Panc1 (cell line): Measurements from ENCODE around the gene CACNA1I. TPM values are rescaled to one million over a fixed set of nuclear protein-coding genes. Genes with fewer than 3 reads are reported as not detected.

Experiments used
- ATAC-seq: fragments of 200-7000 bp; cut with Tn5 transposase; 2 replicates; pipeline ENCODE4 v1.9.1; 2020; ENCODE audit warnings: mild to moderate bottlenecking, moderate library complexity
- BruUV-seq: library from RNA; stranded (reverse); fragments of 400-500 nt; replicated peaks from 2 replicates; lab custom pipeline; 2021; lab: Mats Ljungman, UMichigan
- CTCF ChIA-PET: fragments of 300-600 bp; sonication (Branson Sonifier 250); formaldehyde crosslinking; loops from one replicate; lab custom pipeline; 2022; ENCODE audit warnings: antibody characterized with exemption; lab: Charles Lee
- POLR2A ChIA-PET: fragments of 300-600 bp; sonication (Branson Sonifier 250); formaldehyde crosslinking; loops from one replicate; lab custom pipeline; 2022; ENCODE audit warnings: antibody characterized with exemption; lab: Charles Lee
- DNase-seq: peaks from one replicate; pipeline ENCODE4 v3.0.0-alpha.2; 2010; ENCODE audit warnings: low read depth, low spot score
- H3K27ac ChIP-seq: 2 replicates; pipeline ENCODE4 v1.5.1; 2011; ENCODE audit warnings: mild to moderate bottlenecking, low read length, inconsistent platforms
- H3K27me3 ChIP-seq: fragments of 200-500 bp; sonication (Bioruptor generic); 2 replicates; pipeline ENCODE4 v1.6.0; 2014; ENCODE audit warnings: low read length, inconsistent platforms; ENCODE audit not compliant: control insufficient read depth, insufficient read depth
- H3K36me3 ChIP-seq: fragments of 200-500 bp; sonication (Bioruptor generic); 2 replicates; pipeline ENCODE4 v1.5.1; 2014; ENCODE audit warnings: inconsistent platforms, mild to moderate bottlenecking, low read length, moderate library complexity; ENCODE audit not compliant: control insufficient read depth, insufficient read depth
- H3K4me1 ChIP-seq: 2 replicates; pipeline ENCODE4 v1.5.1; 2011; ENCODE audit warnings: inconsistent platforms, mild to moderate bottlenecking, low read length, moderate library complexity; ENCODE audit not compliant: control insufficient read depth, insufficient read depth
- H3K4me3 ChIP-seq, 2 experiments: 2 replicates each; pipeline ENCODE4 v1.5.1; 2011 to 2012; ENCODE audit warnings: low read depth in 2 of 2, low read length in 2 of 2, mild to moderate bottlenecking in 2 of 2, inconsistent platforms in 1 of 2, moderate library complexity in 1 of 2
- H3K9me3 ChIP-seq: fragments of 200-500 bp; sonication (Bioruptor generic); 2 replicates; pipeline ENCODE4 v1.5.1; 2014; ENCODE audit warnings: low read depth, mild to moderate bottlenecking, inconsistent platforms, low read length, moderate library complexity; ENCODE audit not compliant: control insufficient read depth, insufficient read depth
- POLR2AphosphoS5 ChIP-seq: IDR thresholded peaks from 2 replicates; pipeline ENCODE4 v1.6.1; 2012; ENCODE audit warnings: mild to moderate bottlenecking, low read depth, low read length, moderate library complexity
- SIN3A ChIP-seq: IDR thresholded peaks from 2 replicates; pipeline ENCODE4 v1.6.1; 2012; ENCODE audit warnings: low read depth, mild to moderate bottlenecking, low read length, moderate library complexity, borderline replicate concordance; ENCODE audit not compliant: insufficient read depth
- TCF7L2 ChIP-seq: IDR thresholded peaks from 2 replicates; pipeline ENCODE4 v1.6.1; 2011; ENCODE audit warnings: mild to moderate bottlenecking, low read depth, low read length, inconsistent platforms
- in situ Hi-C: cut with HindIII; loops from 2 replicates; pipeline ENCODE4 v1.10.0; 2016; ENCODE audit warnings: low sequenced_read_pairs, low pct_unique_long_range_greater_than_20kb
- intact Hi-C: fragments of 100-400 bp; cut with micrococcal nuclease; formaldehyde crosslinking; loops from one replicate; pipeline ENCODE4 v1.10.0; 2022; ENCODE audit not compliant: unreplicated experiment
- total RNA-seq: library from RNA; stranded (reverse); gene quantifications from one replicate; pipeline ENCODE4 v1.2.1, GENCODE V29; 2021; ENCODE audit not compliant: unreplicated experiment
- TF ChIP-seq, protein P1 (sequence below): fragments of 450-650 bp; IDR thresholded peaks from 2 replicates; pipeline ENCODE4 v1.5.1; 2017; ENCODE audit warnings: mild to moderate bottlenecking
- TF ChIP-seq, protein P2 (sequence below), 2 experiments: IDR thresholded peaks; 2 replicates each; pipeline ENCODE4 v1.6.1; 2011 to 2012; ENCODE audit warnings: low read depth in 2 of 2, control low read depth in 1 of 2, low read length in 1 of 2, mild to moderate bottlenecking in 1 of 2, moderate library complexity in 1 of 2; ENCODE audit not compliant: insufficient read depth in 1 of 2

Gene CACNA1I
- total RNA-seq, 1 experiment from 2014 or later = 0.23 TPM

DNA sequence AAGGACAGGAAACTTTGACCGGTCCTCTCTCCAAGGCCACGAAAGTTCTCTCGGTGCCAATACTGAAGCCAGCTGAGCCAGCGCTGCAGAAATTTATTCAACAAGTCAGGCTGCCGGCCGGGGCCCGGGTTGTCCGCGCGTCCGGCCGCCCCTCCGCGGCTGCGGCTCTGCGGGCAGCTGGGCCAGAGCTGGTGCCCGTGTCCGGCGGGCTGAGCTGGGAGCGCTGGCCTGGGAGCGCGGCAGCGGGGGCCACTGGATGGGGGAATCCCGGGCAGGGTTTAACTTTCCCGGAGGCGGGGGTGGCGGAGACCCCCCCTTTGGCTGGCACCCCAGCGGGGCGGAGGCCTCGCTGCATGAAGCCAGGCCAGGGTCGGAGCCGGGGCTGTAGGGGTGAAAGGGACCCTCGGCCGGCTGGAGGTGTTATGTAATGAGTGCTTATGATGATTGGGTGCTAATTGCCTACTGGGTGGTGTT is 12.3 kb upstream of the CACNA1I start:
- no peak for ATAC-seq
- no peaks in the 10 kb centered on the region for H3K9me3 ChIP-seq
- ChIA-PET CTCF (interaction anchor here (0.6 to 0.7 kb wide), 4 partner anchors 17 to 845 kb away, joined by 3 to 6 read pairs (median 4); no protein-coding TSS in a partner anchor), POLR2A (no interaction called here)
- no peaks in the 10 kb centered on the region for H3K27me3 ChIP-seq
- peaks cover 4% of the 10 kb centered on the region for H3K4me1 ChIP-seq
- no peak for DNase-seq
- BruUV-seq = no TSS peak
- no peaks in the 10 kb centered on the region for H3K36me3 ChIP-seq
- in situ Hi-C loops (no loop called here), intact Hi-C loops (no loop called here)
- no peak overlapping the region for H3K4me3 ChIP-seq
- TF ChIP-seq SIN3A (no peak), POLR2AphosphoS5 (no peak), TCF7L2 (no peak)
- TF ChIP-seq, protein P1, sequence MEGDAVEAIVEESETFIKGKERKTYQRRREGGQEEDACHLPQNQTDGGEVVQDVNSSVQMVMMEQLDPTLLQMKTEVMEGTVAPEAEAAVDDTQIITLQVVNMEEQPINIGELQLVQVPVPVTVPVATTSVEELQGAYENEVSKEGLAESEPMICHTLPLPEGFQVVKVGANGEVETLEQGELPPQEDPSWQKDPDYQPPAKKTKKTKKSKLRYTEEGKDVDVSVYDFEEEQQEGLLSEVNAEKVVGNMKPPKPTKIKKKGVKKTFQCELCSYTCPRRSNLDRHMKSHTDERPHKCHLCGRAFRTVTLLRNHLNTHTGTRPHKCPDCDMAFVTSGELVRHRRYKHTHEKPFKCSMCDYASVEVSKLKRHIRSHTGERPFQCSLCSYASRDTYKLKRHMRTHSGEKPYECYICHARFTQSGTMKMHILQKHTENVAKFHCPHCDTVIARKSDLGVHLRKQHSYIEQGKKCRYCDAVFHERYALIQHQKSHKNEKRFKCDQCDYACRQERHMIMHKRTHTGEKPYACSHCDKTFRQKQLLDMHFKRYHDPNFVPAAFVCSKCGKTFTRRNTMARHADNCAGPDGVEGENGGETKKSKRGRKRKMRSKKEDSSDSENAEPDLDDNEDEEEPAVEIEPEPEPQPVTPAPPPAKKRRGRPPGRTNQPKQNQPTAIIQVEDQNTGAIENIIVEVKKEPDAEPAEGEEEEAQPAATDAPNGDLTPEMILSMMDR = no peak
- TF ChIP-seq, protein P2, sequence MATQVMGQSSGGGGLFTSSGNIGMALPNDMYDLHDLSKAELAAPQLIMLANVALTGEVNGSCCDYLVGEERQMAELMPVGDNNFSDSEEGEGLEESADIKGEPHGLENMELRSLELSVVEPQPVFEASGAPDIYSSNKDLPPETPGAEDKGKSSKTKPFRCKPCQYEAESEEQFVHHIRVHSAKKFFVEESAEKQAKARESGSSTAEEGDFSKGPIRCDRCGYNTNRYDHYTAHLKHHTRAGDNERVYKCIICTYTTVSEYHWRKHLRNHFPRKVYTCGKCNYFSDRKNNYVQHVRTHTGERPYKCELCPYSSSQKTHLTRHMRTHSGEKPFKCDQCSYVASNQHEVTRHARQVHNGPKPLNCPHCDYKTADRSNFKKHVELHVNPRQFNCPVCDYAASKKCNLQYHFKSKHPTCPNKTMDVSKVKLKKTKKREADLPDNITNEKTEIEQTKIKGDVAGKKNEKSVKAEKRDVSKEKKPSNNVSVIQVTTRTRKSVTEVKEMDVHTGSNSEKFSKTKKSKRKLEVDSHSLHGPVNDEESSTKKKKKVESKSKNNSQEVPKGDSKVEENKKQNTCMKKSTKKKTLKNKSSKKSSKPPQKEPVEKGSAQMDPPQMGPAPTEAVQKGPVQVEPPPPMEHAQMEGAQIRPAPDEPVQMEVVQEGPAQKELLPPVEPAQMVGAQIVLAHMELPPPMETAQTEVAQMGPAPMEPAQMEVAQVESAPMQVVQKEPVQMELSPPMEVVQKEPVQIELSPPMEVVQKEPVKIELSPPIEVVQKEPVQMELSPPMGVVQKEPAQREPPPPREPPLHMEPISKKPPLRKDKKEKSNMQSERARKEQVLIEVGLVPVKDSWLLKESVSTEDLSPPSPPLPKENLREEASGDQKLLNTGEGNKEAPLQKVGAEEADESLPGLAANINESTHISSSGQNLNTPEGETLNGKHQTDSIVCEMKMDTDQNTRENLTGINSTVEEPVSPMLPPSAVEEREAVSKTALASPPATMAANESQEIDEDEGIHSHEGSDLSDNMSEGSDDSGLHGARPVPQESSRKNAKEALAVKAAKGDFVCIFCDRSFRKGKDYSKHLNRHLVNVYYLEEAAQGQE (IDR thresholded peaks at IDR 0.05; ENCODE audit: insufficient read depth in 1 of 2, low read depth in 2 of 2, low read length in 1 of 2) = no peak
- H3K27ac ChIP-seq = no peak overlapping the region

DNA sequence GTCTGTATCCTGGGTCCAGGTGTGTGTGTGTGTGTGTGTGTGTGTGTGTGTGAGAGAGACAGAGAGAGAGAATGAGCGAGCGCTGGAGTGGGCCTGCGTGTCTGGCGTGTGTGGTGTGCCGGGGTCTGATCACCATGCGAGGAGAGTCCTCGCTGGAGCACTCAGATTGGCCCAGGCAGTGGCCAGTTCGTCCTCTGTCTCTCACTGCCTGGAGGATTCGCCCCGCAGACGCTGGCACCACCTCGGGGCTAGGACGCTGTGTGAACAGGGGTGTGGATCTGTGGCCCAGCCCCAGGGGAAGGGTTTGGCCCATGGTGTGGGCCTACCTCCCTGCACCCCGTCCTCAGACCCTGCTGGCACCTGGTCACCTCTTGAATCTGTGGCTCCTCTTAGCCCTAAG is 11.6 kb upstream of the CACNA1I start:
- ATAC-seq (peak; percentile 27), DNase-seq (no peak)
- CTCF ChIA-PET = interaction anchor here (0.6 to 1.4 kb wide), 5 partner anchors 16 to 844 kb away, joined by 3 to 6 read pairs (median 3); no protein-coding TSS in a partner anchor
- TF ChIP-seq, protein P2 (IDR thresholded peaks at IDR 0.05; ENCODE audit: insufficient read depth in 1 of 2, low read depth in 2 of 2, low read length in 1 of 2) = no peak
- no peak for TF ChIP-seq SIN3A
- TF ChIP-seq, protein P1 = no peak
- no peak for TF ChIP-seq TCF7L2
- H3K27ac ChIP-seq = no peak overlapping the region
- intact Hi-C loops (no loop called here), in situ Hi-C loops (no loop called here)
- peaks cover 4% of the 10 kb centered on the region for H3K4me1 ChIP-seq
- no peak overlapping the region for H3K4me3 ChIP-seq
- no peaks in the 10 kb centered on the region for H3K36me3 ChIP-seq
- POLR2A ChIA-PET = no interaction called here
- H3K9me3 ChIP-seq = no peaks in the 10 kb centered on the region
- no peaks in the 10 kb centered on the region for H3K27me3 ChIP-seq
- BruUV-seq = no TSS peak
